OCI-LY1 (cell line): ENCODE measurements around the gene IDNK.

Source experiments
- CTCF ChIP-seq: fragments of 200-600 bp; sonication (generic), shearing (Covaris generic); IDR thresholded peaks from 2 replicates; pipeline ENCODE4 v1.5.1; 2017; ENCODE audit warnings: mild to moderate bottlenecking, antibody characterized with exemption, low read length, moderate library complexity, mixed read lengths
- EZH2 ChIP-seq: fragments of 200-600 bp; sonication (generic), shearing (Covaris generic); IDR thresholded peaks from 2 replicates; pipeline ENCODE4 v1.8.0; 2017; ENCODE audit warnings: borderline replicate concordance, mixed run types, mild to moderate bottlenecking, antibody characterized with exemption, low read length, moderate library complexity, mixed read lengths

GRCh38 chr9:83630938-83631457, 8.1 kb downstream of the IDNK start:
- TF ChIP-seq CTCF (no peak), EZH2 (no peak)
